Measurements from ENCODE around the gene SUN2. TPM values are rescaled to one million over a fixed set of nuclear protein-coding genes. Genes with fewer than 3 reads are reported as not detected.

Gene SUN2
- polyA plus RNA-seq, 3 donors: 50.4 to 72.6 (median 66.3) TPM

GRCh38 chr22:38740116-38740723, 15.6 kb downstream of the SUN2 start:
- no peak for DNase-seq (ENCODE audit: extremely low read depth in 1 of 11, low read depth in 9 of 11, low spot score in 4 of 11)

- no peak for DNase-seq (ENCODE audit: extremely low read depth in 1 of 11, low read depth in 9 of 11, low spot score in 4 of 11)
These were observed 16.3 kb downstream of the SUN2 start for GRCh38 chr22:38739300-38740055.

DNA sequence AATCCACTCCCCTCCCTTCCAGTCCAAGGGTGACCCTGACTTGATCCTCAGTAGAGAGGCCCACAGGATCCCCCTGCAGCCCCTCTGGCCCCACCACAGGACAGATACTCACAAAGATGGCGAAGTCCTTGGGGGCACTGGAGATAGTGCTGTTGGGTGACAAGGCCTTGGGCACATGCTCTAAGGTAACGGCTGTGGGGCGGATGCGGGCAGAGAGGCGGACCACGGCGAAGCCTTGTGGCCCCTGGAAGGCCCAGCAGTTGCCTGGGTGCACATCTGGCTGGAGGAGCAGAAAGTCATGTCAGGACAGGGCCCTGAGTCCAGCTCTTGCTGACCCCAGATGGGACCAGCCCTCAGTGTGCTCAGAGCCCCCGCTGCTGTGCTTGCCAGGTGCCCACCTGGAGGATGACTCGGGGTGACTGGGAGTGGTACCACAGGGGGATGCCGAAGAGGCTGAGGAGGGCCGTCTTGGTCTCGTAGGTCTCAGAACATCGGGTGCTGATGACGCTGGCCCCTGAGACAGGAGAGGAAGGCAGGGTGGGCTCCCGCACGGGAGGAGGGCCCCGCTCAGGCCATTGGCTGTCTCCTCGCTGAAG, 17.2 kb downstream of the SUN2 start:
- DNase-seq (ENCODE audit: extremely low read depth in 1 of 11, low read depth in 9 of 11, low spot score in 4 of 11): no peak

DNA sequence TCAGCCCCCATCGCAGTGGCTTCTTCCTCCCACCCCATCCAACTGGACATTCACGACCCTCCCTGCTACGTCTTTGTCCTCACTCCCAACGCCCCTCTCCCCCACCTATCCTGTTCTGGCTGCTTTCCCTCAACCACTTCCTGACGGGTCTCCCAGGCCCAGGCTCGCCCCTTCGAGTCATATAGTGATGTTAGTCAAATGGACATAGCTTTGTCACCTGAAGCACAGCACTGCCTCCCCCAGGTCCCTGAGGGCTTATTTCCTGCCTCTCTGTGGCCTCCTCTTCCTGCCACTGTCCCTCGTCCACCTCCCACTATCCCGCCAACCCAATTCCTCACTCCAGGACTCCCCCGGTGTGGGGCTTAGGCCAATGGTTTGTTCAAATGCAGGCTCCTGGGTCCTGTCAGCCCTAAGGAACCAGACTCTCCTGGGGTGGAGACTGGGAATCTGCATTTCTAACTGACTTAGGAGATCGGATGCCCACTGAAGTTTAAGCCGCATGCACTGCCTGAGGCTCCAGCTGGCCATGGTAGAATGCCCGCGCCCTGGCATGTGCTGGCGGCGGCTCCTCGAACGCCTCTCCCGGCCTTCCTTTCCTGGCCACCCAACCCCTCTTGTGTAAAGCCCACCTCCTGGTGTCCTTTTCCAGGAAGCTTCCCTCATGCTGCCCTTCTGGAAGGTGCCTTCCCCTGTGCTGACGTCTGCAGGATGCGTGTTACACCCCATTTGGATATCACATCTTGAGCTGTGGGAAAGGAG, 18.3 kb downstream of the SUN2 start:
- no peak for DNase-seq (ENCODE audit: extremely low read depth in 1 of 11, low read depth in 9 of 11, low spot score in 4 of 11)

- no peak for DNase-seq (ENCODE audit: extremely low read depth in 1 of 11, low read depth in 9 of 11, low spot score in 4 of 11)
These were observed 19.6 kb downstream of the SUN2 start for GRCh38 chr22:38736257-38736570.

DNA sequence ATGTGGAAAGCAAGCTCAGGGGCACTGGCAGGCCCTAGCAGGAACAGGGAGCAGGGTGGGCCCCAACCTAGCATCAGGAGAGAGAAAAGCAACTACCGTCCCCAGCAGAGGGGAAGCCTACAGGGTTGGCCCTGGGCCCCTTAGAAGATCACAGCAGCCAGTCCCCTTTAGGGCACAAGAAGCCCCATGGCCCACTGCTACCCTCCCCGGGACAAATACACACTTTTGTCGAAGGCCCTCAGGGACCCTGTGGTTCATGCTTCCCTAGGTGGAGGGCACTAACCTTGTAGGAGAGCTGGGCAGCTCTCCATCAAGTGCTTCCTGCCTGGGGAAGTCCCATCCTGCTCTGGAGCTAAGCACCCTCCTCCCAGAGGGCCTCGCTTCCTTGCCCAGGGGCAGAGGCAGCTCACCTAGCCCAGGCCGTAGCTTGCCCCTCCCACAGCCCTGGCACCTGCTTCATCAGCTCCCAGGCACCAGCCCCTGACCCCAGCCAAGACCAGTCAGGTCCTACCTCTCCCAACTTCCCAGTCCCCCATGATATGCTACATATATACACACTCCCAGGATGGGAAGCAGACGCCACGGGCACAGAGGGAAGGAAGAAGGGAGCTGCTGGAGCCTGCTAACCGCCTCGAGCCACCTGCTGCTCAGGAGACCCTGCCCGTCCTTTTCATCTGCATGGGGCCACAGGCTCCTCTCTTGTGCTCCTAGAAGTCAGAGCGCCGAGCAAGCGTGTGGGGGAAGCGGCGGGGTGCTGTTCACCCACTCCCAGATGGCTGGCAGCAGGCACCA, 20.1 kb downstream of the SUN2 start:
- no peak for DNase-seq (ENCODE audit: extremely low read depth in 1 of 11, low read depth in 9 of 11, low spot score in 4 of 11)

DNA sequence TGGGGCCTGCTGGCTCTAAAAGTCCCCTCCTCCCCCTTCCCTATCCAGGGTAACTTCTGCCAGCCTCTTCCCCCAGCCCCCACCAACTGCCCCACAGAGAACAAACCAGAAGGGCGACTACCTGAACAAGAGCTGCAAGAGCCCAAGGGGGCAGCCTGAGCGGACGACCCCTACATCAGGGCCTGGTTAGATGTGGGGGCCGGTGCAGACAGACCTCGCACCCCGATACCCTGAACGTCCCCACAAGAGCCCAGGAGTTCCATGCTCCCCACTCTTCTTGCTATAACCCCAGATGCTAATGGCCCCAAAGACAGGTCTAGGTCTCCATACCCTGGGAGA, 20.7 kb downstream of the SUN2 start:
- DNase-seq (ENCODE audit: extremely low read depth in 1 of 11, low read depth in 9 of 11, low spot score in 4 of 11): no peak

DNA sequence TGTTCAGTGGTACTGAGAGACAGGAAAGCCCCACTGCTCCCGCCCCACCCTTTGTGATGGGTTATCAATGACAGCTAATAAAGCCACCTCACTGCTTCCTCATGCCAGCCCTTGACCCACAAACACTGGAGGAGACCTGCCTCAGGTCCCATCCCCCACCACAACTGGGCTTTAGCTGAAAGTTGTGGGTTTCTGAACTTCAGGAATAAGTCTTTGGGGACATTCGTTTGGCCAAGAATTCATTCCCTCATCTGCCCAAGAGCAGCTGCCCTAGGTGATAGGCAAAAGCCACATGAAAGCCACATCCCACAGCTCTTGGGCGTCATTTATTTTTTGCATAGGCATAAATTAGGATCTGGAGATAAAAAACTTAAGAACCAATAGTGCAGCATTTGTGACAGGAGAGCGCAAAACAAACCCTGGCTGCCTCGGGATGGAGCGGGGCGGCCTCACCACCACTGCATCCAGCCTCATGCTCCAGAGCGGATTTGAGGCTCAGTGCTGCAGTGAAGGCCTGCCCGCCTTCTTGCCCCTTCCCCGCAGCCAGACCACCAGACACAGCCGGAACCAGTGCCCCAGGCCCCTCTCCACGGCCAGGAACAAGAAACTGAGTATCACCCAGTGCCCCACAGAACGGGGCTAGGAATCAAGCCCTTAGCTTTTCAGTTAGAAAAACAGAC, 21.2 kb downstream of the SUN2 start:
- DNase-seq (ENCODE audit: extremely low read depth in 1 of 11, low read depth in 9 of 11, low spot score in 4 of 11): no peak

- DNase-seq (ENCODE audit: extremely low read depth in 1 of 11, low read depth in 9 of 11, low spot score in 4 of 11): no peak
These were observed 21.9 kb downstream of the SUN2 start for GRCh38 chr22:38733724-38734381.

GRCh38 chr22:38733329-38733723, 22.5 kb downstream of the SUN2 start:
- no peak for DNase-seq (ENCODE audit: extremely low read depth in 1 of 11, low read depth in 9 of 11, low spot score in 4 of 11)

DNA sequence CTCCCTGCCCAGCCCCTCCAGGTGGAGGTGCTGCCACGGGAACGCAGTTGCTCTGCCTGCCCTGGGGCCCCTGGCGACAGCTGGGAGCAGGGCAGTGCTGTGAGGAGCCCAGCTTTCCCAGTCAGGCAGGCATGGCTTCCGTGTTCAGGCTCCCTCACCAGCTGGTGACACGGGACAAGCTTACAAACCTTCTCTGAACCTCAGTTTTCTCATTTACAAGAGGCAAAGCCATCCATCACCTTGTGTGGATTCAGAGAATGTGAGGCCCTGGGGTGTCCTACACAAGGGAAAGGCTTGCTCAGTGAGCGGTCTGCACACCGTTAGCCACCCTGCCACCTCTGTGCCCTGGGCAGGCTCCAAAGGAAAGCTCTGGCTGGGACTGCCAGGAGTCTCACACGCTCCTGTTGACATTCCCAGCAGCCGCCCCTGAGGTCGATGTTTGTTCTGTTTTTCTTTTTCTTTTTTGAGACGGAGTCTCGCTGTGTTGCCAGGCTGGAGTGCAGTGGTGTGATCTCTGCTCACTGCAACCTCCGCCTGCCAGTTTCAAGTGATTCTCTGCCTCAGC, 23.5 kb downstream of the SUN2 start:
- DNase-seq (ENCODE audit: extremely low read depth in 1 of 11, low read depth in 9 of 11, low spot score in 4 of 11): no peak

DNA sequence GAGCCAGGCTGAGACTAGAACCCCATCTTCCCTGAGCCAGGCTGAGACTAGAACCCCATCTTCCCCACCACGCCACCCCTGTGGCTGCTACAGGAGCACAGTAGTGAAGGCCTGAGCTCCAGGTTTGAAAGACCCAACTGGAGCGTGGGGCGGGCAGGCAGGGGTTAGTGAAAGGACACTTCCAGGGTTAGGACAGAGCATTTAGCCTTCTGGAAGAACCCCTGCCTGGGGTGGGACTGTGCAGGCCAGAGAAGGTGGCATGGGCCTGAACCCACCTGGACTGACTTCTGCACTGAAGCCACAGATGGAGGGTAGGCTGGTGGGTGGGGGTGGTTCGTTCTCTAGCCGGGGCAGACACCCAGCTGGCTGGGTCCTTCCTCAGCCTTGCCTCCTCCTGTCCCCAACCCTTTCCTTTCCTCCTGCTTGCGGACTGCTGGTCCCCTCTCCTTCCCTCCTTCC, 24.1 kb downstream of the SUN2 start:
- DNase-seq (ENCODE audit: extremely low read depth in 1 of 11, low read depth in 9 of 11, low spot score in 4 of 11): no peak

DNA sequence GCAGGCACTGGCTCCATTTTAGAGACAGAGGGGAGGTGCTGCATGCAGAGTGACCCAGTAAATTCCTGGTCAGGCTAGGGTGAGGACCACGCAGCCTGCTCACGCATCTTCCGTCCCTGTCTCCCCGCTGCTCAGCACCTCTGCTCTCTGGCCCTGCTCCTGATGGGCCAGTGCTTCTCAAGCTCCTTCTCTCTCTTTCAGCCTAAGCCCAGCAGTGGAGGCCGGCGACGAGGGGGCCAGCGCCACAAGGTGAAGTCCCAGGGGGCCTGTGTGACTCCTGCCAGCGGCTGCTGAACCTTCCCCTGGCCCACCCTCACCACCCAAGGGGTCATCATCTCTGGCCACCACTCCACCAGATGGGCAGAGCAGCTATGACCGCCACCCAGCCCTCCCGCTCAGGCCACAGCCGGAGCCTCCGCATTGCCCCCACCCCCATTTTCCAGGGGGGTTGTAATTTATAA, 25.4 kb downstream of the SUN2 start:
- no peak for DNase-seq (ENCODE audit: extremely low read depth in 1 of 11, low read depth in 9 of 11, low spot score in 4 of 11)

DNA sequence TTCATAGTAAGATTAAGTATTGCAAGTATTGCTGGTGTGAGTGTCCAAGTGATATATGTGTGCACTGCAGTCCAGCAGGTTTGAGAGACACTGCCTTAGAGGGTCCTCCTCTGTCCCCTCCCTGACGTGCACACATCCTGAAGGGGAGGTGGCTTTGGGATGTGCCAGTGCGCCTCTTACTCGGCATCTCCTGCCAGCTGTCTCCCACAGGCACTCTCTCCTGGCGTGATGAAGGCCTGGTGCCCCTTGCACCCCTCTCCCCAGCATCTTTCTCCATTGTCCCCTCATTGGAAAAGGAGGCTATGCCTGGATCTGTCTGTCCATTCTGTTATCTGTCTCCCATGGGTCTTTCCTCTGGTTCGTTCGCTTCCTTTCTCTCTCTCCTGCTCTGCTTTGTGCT, 25.9 kb downstream of the SUN2 start:
- DNase-seq (ENCODE audit: extremely low read depth in 1 of 11, low read depth in 9 of 11, low spot score in 4 of 11): no peak

GRCh38 chr22:38728871-38729796, 26.7 kb downstream of the SUN2 start:
- no peak for DNase-seq (ENCODE audit: extremely low read depth in 1 of 11, low read depth in 9 of 11, low spot score in 4 of 11)

- no peak for DNase-seq (ENCODE audit: extremely low read depth in 1 of 11, low read depth in 9 of 11, low spot score in 4 of 11)
These were observed 28.0 kb downstream of the SUN2 start for GRCh38 chr22:38727530-38728451.

All from renal cortex interstitium (tissue), 11 donors.